Measurements from ENCODE around the gene NKAIN1.

- TF ChIP-seq MYNN (CRISPR knock-in tag; IDR thresholded peaks at IDR 0.05; ENCODE audit: low read depth): no peak
- no peak for TF ChIP-seq POLR2A (IDR thresholded peaks at IDR 0.05; ENCODE audit: insufficient read depth in 1 of 2, low read depth in 2 of 2, low read length in 2 of 2)
- no peak for TF ChIP-seq CHCHD3 (CRISPR knock-in tag; IDR thresholded peaks at IDR 0.05)
- TF ChIP-seq TP53 (CRISPR knock-in tag; conservative IDR thresholded peaks at IDR 0.05): no peak
- no peak for TF ChIP-seq ZNF160 (CRISPR knock-in tag; IDR thresholded peaks at IDR 0.05)
- no peak for TF ChIP-seq NFAT5 (CRISPR knock-in tag; IDR thresholded peaks at IDR 0.05)
- no peak for TF ChIP-seq ZNF670 (CRISPR knock-in tag; IDR thresholded peaks at IDR 0.05; ENCODE audit: borderline replicate concordance)
- TF ChIP-seq ZBTB26 (CRISPR knock-in tag; IDR thresholded peaks at IDR 0.05; ENCODE audit: borderline replicate concordance): no peak
- no peak for TF ChIP-seq YY1 (IDR thresholded peaks at IDR 0.05; ENCODE audit: insufficient read depth, insufficient replicate concordance, low read depth, low read length)
- TF ChIP-seq ZNF605 (CRISPR knock-in tag; IDR thresholded peaks at IDR 0.05): no peak
- TF ChIP-seq KAT8 (CRISPR knock-in tag; IDR thresholded peaks at IDR 0.05): no peak
- TF ChIP-seq, protein P1, sequence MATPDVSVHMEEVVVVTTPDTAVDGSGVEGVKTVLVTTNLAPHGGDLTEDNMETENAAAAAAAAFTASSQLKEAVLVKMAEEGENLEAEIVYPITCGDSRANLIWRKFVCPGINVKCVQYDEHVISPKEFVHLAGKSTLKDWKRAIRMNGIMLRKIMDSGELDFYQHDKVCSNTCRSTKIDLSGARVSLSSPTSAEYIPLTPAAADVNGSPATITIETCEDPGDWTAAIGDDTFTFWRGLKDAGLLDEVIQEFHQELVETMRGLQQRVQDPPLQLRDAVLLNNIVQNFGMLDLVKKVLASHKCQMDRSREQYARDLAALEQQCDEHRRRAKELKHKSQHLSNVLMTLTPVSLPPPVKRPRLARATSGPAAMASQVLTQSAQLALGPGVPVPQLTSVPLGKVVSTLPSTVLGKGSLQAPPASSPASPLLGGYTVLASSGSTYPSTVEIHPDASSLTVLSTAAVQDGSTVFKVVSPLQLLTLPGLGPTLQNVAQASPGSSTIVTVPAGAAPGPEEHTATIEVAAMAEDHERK (CRISPR knock-in tag; IDR thresholded peaks at IDR 0.05; ENCODE audit: low read depth): no peak
- TF ChIP-seq PITX1 (CRISPR knock-in tag; IDR thresholded peaks at IDR 0.05): no peak
Measured at GRCh38 chr1:31154000-31154631, 85.6 kb downstream of the NKAIN1 start.

Data from HepG2 (cell line).